Mucosa of rectum (tissue), 2 donors: ENCODE measurements around the gene ANKRD31.
A peak's percentile ranks its signal among the peaks of the same experiment; 100 is the strongest.

Source experiments
- H3K27ac ChIP-seq, 2 donors: one replicate each; pipeline ENCODE4 v1.7.0; 2013; ENCODE audit warnings: inconsistent platforms in 2 of 2, low read depth in 2 of 2, low read length in 2 of 2
- H3K27me3 ChIP-seq, 2 donors: one replicate each; pipeline ENCODE4 v1.7.0; 2013; ENCODE audit warnings: low read length in 2 of 2; ENCODE audit not compliant: control insufficient read depth in 2 of 2, insufficient read depth in 2 of 2
- H3K36me3 ChIP-seq, 2 donors: one replicate each; pipeline ENCODE4 v1.7.0; 2013; ENCODE audit warnings: low read length in 2 of 2; ENCODE audit not compliant: control insufficient read depth in 2 of 2, insufficient read depth in 2 of 2
- H3K4me1 ChIP-seq, 2 donors: one replicate each; pipeline ENCODE4 v1.7.0; 2013; ENCODE audit warnings: low read length in 2 of 2, mild to moderate bottlenecking in 1 of 2; ENCODE audit not compliant: control insufficient read depth in 2 of 2, insufficient read depth in 2 of 2
- H3K4me3 ChIP-seq, 2 donors: one replicate each; pipeline ENCODE4 v1.7.0; 2013; ENCODE audit warnings: low read length in 2 of 2
- H3K9ac ChIP-seq, 2 donors: one replicate each; pipeline ENCODE4 v1.7.0; 2013; ENCODE audit warnings: low read length in 2 of 2, low read depth in 1 of 2, mild to moderate bottlenecking in 1 of 2
- H3K9me3 ChIP-seq, 2 donors: one replicate each; pipeline ENCODE4 v1.7.0; 2013; ENCODE audit warnings: low read length in 2 of 2; ENCODE audit not compliant: control insufficient read depth in 2 of 2
- donor health status: healthy.
- donor health status: Normal muscosa, but diverticular disease.

Gene ANKRD31

GRCh38 chr5:75236322-75237316, at the start of gene ANKRD31:
Gene ANKRD31 (minus strand): TSS chr5:75236878. CDS start chr5:75236686, 192 bp downstream.
- peak within 1 kb of the TSS; percentile 75 to 83 for H3K9ac ChIP-seq
- H3K4me3 ChIP-seq = peak within 1 kb of the TSS; percentile 87 to 94
- H3K27ac ChIP-seq = peak within 1 kb of the TSS in 1 of 2 donors; percentile 65
- H3K36me3 ChIP-seq = no peaks in the 10 kb centered on the region
- no peaks in the 10 kb centered on the region for H3K9me3 ChIP-seq
- no peaks in the 10 kb centered on the region for H3K27me3 ChIP-seq
- H3K4me1 ChIP-seq = peaks cover 0 to 7% of the 10 kb centered on the region in 2 donors

- Histone ChIP-seq H3K27me3 (no peaks in the 10 kb centered on the region), H3K27ac (no peak overlapping the region), H3K4me3 (no peak overlapping the region), H3K36me3 (no peaks in the 10 kb centered on the region), H3K9ac (no peak overlapping the region), H3K9me3 (no peaks in the 10 kb centered on the region), H3K4me1 (no peaks in the 10 kb centered on the region)
These were observed 49.6 kb upstream of the ANKRD31 start for GRCh38 chr5:75286211-75286773.

GRCh38 chr5:75282581-75282980, 45.9 kb upstream of the ANKRD31 start:
- Histone ChIP-seq H3K9me3 (no peaks in the 10 kb centered on the region), H3K4me3 (no peak overlapping the region), H3K27ac (no peak overlapping the region), H3K9ac (no peak overlapping the region), H3K36me3 (no peaks in the 10 kb centered on the region), H3K27me3 (no peaks in the 10 kb centered on the region), H3K4me1 (peaks cover 0 to 14% of the 10 kb centered on the region in 2 donors)

- Histone ChIP-seq H3K9me3 (no peaks in the 10 kb centered on the region), H3K4me1 (peaks cover 0 to 19% of the 10 kb centered on the region in 2 donors), H3K27ac (no peak overlapping the region), H3K27me3 (no peaks in the 10 kb centered on the region), H3K36me3 (no peaks in the 10 kb centered on the region), H3K9ac (no peak overlapping the region), H3K4me3 (no peak overlapping the region)
These were observed 45.2 kb upstream of the ANKRD31 start for GRCh38 chr5:75281716-75282465.

DNA sequence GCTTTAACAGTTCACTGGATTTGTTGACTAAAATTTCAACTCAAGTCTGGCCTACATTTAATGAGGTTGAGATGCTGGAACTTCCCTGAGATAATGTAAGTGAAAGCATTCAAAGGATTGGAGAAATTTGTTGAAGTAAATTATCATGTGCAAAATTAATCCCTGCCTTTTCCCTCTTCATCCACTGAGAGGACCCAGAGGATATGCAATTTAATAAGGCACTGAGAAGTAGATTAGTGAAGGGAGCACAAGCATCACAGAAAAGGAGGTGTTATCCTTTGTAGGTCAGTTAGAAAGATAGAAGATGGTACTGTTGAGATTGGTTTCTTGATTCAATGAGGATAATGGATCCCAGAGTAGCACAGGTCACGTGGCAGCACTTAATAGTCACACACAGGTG, 42.6 kb upstream of the ANKRD31 start:
- H3K36me3 ChIP-seq = no peaks in the 10 kb centered on the region
- peaks cover 4 to 32% of the 10 kb centered on the region in 2 donors for H3K4me1 ChIP-seq

DNA sequence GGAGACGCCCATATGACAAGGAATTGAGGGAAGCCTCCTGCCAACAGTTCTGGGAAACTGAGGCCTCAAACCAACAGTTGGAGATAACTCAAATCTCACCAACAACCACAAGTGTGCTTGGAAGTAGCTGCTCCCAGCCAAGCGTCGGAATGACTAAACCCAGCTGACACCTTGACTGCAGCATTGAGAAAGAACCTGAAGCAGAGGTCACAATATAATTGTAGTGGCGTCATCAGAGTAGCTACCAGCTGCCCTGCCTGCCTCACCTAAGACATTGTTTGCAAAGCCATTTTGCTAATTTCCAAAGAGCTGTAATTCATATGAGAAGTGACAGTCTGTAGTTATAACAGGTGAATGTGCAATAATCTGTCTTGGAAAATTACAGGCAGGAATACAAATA, 40.8 kb upstream of the ANKRD31 start:
- Histone ChIP-seq H3K9me3 (peaks cover 0 to 3% of the 10 kb centered on the region in 2 donors), H3K4me1 (peaks cover 4 to 32% of the 10 kb centered on the region in 2 donors), H3K36me3 (no peaks in the 10 kb centered on the region), H3K27me3 (no peaks in the 10 kb centered on the region), H3K9ac (no peak overlapping the region), H3K4me3 (no peak overlapping the region), H3K27ac (peak overlapping the region; percentile 83 to 85)

More for the DNA sequence above, 42.6 kb upstream of the ANKRD31 start:
- Histone ChIP-seq H3K9ac (no peak overlapping the region), H3K4me3 (no peak overlapping the region), H3K27ac (peak overlapping the region in 1 of 2 donors; percentile 85), H3K27me3 (no peaks in the 10 kb centered on the region), H3K9me3 (no peaks in the 10 kb centered on the region)

DNA sequence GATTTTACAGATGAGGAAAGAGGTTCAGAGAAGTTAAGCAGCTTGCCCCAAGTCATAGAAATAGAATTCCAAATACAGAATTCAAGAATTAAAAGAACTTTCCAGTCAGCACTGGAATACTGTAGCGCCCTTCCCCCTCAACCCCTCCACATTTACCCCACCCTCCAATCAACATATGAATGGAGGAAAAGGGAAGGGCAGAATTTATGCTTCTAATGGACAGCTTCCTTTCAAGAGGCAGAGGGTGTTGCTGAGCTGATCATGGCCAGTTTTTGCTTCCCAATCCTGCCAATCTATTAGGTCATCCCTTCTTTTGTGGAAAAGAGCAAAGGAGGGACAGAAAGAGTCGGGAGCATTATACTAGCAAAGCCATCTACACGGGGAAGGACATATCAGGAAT, 39.1 kb upstream of the ANKRD31 start:
- peaks cover 4 to 32% of the 10 kb centered on the region in 2 donors for H3K4me1 ChIP-seq
- peaks cover 0 to 3% of the 10 kb centered on the region in 2 donors for H3K9me3 ChIP-seq
- no peak overlapping the region for H3K4me3 ChIP-seq
- H3K9ac ChIP-seq = no peak overlapping the region
- H3K36me3 ChIP-seq = no peaks in the 10 kb centered on the region
- no peak overlapping the region for H3K27ac ChIP-seq
- no peaks in the 10 kb centered on the region for H3K27me3 ChIP-seq

- H3K4me1 ChIP-seq = peaks cover 4 to 31% of the 10 kb centered on the region in 2 donors
- H3K9me3 ChIP-seq = peaks cover 0 to 3% of the 10 kb centered on the region in 2 donors
- no peak overlapping the region for H3K4me3 ChIP-seq
- H3K27ac ChIP-seq = no peak overlapping the region
- no peak overlapping the region for H3K9ac ChIP-seq
- H3K36me3 ChIP-seq = no peaks in the 10 kb centered on the region
- no peaks in the 10 kb centered on the region for H3K27me3 ChIP-seq
These were observed 38.5 kb upstream of the ANKRD31 start for GRCh38 chr5:75275147-75275546.

DNA sequence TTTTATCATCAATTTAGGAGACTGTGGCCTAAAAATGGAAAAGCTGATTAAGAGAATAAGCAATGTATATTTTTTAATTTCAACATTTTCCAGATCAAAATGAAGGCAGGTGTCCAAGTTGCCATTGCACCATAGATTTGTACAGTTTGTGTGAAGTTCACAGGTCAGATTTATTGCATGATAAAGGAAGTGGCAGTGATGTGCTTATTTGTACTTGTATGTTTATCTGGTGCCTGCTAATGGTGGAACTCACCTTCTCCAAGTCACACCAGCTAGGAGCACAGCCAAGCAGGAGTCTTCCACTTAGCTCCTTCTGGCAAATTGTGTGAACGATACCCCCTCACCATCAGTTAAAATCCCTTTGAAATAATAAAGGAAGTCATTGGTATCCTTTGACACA, 37.8 kb upstream of the ANKRD31 start:
- no peaks in the 10 kb centered on the region for H3K27me3 ChIP-seq
- no peak overlapping the region for H3K4me3 ChIP-seq

More for the DNA sequence above, 37.8 kb upstream of the ANKRD31 start:
- H3K9me3 ChIP-seq = peaks cover 0 to 3% of the 10 kb centered on the region in 2 donors
- peaks cover 4 to 28% of the 10 kb centered on the region in 2 donors for H3K4me1 ChIP-seq
- no peak overlapping the region for H3K9ac ChIP-seq
- H3K36me3 ChIP-seq = no peaks in the 10 kb centered on the region
- no peak overlapping the region for H3K27ac ChIP-seq
